Activated naive CD4-positive, alpha-beta T cell (primary cell): ENCODE results near the gene SLA2.
"Not testable (repeated sequence)": the region's sequence is repeated elsewhere in the genome, so short reads cannot be mapped to it uniquely, and the experiment has no call there.

Source experiments
- DNase-seq, 4 experiments: peaks; one replicate each; lab custom pipeline; 2025; lab: John Stamatoyannopoulos, UW

SLA2 gene

DNA sequence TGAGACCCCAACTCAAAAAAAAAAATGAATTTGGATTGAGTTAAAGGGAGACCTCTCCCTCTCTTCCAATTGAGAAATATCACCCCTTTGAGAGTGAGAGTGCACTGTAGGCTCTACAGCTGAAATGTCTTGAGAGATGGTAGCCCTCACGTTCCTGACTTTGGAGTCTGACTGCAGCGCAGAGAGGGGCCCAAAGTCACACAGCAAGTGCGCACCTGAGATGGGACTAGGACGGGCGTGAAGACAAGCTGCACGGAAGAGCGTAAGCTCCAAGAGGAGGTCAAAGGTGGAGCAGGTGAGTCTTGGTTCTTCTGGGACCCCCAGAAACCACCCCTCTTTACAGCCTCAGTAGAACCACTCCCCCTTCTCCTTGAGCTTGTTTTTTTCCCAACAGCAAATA, 643 bp downstream of the SLA2 start:
- DNase-seq: no peak

DNA sequence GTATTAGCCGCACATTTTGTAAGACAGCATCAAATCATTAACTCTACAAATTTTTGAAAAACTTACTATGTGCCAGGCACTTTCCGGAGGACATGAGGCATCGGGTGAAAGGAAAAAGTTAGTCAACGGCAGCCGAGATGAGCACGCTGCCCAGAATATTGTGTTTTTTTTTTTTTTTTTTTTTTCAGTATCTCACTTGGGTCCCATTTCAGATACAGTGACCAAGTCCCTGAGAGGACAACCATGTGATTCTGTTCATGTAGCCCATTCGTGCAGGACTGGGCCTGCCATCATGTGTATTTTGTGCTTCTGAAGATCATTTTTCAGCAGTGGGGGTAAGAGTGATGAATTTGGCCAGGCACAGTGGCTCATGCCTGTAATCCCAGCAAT, 1.3 kb downstream of the SLA2 start:
- DNase-seq: no peak

DNA sequence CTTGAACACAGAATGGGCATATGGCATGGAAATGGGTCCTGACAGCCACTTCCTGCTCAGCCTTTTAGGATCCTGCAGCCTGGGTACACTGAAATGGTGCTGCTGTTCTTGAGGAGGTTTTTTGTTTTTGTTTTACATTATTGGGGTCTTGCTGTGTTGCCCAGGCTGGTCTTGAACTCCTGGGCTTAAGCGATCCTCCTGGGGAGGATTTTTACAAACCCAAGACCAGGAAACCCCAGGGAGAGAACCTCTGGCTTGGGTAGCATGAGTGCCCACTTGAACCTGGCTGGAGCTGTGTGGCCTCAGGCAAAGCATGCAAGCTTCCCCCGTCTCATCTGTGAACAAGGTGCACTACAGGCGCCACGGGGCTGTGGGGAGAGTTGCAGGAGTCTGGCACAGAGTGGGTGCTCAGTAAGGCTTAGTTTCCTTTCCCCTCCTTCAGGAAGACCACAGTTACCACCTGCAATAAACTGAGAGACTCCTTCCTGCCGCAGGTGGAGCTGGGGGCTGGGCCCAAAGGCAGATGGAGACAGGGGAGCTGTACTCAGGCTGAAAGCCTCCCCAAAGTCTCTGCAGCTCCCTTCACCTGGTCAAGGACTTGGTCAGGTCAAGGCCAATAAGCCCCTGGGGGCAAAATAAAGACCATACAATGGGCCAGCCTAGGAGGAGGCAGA, 1.8 kb downstream of the SLA2 start:
- peak in 2 of 4 experiments; percentile 8 to 25 for DNase-seq

DNA sequence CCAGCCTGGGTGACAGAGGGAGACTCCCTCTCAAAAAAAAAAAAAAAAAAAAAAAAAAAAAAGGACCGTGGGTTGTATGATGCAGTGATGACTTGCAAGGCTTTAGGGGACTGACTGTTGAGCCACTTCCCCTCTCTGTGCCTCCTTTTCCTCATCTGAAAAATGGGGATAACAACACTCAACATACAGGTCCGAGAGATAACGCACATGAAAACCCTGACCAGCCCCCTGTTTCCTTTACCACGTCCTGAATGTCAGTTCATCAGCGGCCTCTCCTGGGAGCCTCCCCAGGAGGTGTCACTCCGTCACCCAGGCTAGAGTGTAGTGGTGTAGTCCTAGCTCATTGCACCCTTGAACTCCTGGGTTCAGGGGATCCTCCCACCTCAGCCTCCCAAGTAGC, 3.9 kb downstream of the SLA2 start:
- no peak for DNase-seq

DNA sequence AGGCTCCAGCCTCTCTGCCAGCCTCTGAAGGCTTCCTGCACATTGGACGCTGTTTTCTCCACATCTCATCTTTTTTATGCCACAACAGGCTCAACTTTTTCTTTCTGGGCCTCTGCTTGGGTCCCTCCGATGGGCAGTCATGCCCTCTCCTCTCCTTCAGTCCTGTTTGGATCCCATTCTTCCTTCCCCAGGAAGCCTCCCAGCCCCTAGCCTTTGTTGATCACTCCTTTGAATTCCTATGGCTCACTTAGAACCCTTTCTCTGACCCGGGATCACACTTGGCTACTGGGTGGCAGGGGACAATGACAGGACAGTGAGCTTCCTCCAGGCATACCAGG, 4.5 kb downstream of the SLA2 start:
- no peak for DNase-seq

DNA sequence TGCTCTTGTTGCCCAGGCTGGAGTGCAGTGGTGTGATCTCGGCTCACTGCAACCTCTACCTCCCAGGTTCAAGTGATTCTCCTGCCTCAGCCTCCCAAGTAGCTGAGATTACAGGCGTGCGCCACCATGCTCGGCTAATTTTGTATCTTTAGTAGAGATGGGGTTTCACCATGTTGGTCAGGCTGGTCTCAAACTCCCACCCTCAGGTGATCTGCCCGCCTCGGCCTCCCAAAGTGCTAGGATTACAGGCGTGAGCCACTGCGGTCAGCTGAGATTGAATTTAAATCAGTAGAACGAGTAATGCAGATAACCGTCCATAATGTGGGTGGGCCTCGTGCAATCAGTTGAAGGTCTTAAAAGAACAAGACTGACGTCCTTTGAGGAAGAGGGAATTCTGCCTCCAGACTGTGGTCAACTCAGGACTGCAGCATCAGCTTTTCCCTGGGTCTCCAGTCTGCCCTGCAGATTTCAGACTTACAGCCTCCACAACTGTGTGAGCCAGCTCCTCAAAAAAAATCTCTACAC, 7.1 kb downstream of the SLA2 start:
- DNase-seq: not testable (repeated sequence)

DNA sequence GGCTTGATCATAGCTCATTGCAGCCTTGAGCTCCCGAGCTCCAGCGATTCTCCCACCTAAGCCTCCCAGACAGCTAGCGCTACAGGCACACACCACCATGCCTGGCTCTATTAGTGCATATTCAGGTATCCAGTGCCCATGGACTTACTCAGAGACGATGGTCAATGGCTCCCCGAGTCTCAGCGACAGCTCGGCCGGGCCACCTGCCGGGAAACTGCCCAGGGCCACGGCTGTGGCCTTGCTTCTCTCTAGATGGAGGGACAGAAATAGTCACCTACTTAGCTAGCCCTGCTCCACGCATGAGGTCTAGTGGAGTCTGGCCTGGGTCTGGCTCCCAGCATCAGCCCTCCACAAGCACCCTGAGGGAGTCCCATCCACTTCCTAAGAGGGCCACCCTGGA, 11.7 kb downstream of the SLA2 start:
- no peak for DNase-seq

DNA sequence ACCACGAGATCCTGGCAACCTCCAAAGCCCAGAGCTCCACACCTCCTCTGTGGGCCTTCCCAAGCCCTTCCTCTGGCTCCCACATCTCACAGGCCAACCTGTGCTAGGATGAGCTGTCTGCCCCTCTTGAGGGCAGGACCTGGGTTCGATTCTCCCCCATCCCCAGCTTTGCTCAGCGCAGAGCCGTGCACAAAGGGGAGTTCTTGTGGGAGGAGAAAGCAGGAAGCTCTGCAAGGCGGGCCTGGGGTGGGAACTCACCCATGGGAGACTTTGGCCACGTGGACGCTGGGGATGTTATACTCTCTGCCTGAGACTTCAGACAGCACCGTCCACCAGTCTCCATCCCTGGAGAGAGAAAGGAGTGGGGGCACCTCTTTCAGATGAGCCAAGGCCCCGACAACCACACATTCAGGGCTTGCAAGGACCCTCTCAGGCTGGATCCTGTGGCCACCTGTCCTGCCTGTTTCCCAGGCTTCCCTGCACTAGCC, 12.7 kb downstream of the SLA2 start:
- DNase-seq: no peak

DNA sequence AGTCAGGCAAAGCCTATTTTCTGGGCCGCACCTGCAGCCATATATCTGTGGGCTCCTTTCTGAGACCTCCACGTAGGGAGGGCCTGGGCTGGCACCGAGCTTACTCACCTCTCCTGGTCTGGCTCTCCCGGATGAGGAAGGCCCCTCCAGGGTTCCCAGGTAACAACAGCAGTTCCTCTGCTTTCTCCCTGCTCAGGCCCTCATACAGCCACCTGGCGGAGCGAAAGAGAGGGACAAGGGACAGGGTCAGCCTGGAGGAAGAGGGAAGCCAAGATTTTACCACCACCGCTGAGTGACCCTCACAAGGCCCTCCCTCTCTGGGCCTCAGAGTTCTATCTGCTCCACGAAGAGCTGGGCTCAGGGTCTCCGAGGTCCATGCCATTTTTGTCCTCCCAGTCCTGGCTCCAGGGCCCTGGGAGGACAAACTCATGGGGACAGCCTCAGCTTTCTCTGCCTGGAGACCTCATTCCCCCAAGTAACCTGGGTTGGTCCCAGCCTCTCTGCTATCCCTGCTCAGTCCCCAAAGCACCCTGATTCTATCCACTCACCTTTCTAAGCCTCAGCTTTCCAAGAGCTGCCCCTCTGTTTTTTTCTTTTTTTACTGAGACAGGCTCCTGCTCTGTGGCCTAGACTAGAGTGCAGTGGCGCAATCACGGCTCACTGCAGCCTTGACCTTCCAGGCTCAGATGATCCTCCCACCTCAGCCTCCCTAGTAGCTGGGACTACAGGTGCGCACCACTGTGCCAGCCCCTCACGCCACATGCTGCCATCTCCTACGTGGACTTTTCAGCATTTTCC, 13.3 kb downstream of the SLA2 start:
- no peak for DNase-seq

DNA sequence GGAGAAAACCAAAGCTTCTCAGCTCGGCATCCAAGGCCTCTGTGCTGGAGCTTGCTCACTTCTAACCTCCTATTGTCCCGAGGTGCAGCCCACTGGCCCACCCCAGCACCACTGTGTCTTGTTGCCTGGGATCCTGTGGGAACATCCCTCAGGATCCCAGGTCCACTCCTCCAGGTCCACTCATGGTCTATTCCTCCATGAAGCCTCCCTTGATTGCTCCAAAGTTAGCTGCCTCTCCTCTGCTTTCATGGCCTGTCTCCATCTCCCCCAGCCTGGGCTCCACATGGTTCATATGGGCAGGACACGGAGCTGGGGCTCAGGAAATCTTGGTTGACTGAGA, 13.9 kb downstream of the SLA2 start:
- no peak for DNase-seq

DNA sequence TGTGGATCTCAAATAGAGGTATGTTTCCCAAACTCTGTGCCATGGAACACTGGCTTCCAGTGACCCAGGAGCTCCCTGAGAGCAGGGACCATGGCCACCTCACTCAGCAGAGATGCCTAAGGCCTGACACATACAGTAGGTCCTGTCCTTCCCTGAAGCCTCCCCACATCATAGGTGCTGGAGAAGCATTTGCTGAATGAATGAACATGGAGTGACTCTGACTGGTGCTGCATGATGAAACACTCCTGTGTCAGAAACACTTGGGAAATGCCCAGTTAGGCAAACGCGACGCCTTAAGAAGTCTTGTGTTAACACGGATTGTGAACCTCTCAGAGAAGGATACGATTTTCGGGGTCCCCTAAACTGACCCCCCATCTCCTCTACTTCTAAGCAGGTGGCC, 14.3 kb downstream of the SLA2 start:
- no peak for DNase-seq

DNA sequence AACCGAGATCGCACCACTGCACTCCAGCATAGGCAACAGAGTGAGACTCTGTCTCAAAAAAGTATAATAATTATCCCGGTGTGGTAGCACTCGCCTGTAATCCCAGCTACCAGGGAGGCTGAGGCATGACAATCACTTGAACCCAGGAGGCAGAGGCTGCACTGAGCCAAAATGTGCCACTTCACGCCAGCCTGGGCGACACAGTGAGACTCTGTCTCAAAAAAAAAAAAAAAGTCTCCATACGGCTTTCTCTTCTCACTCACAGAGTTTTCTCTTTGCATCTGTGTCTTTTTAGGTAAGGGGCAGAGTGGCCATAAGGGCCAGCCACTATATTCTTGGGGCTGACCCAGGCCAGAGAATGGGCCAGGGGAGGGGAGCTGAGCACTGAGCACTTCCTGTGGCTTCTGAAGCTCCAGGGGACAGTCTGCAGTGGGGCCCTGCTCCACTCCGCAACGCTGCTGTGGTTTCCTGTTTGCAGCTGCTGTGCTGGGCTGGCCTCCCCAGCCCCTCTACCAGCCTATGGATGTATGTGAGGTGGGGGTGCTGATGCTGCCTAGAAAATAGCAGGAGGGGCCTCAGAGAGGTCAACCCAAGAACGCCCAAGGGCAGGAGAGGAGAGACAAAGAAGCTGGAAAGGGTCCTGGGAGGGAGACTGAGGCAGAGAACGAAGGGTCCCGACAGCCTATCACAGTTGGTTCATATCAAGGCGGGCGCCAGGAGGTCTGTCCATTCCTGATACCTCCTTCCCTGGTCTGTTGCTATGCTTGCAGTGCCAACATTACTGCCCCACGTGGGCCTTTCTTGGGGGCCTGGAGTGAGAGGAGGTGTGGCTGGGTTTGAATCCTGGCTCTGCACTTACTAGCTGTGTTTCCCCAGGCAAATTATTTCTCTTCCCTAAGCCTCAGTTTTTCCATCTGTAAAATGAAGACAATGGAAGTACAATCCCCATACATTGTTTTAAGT, 16.0 kb downstream of the SLA2 start:
- peak in 1 of 4 experiments; percentile 24 for DNase-seq

DNA sequence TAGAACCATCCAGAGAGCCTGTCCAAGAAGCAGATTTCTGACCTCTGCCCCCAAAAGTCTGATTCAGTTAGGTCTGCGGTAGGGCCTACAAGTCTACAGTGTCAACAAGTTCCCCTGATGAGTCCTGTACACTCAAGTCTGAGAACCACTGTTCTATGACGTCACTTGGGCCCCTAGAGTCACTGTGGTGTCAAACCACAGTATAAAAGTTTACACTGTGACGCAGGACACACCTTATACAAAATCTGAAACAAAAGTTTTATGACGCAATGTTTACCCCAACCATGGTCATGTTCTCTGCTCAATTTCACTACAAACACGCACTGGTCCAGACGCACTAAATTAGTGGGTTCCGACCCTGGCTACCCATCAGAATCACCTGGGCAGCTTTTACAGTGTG, 17.9 kb downstream of the SLA2 start:
- no peak for DNase-seq

DNA sequence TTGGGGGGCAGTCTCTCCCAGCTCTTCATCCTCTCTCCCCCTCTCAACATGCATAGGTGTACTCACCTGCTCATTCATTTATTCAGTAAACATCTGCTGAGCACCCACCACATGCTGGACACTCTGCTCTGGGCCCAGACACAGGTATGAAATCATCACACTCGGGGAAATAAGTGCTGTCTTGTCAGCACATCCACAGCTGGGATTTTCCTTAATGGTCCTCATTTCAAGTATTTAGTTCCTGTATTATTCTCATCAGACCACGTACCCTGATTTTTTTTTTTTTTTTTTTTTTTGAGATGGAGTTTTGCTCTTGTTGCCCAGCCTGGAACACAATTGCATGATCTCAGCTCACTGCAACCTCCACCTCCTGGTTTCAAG, 21.1 kb downstream of the SLA2 start:
- no peak for DNase-seq

DNA sequence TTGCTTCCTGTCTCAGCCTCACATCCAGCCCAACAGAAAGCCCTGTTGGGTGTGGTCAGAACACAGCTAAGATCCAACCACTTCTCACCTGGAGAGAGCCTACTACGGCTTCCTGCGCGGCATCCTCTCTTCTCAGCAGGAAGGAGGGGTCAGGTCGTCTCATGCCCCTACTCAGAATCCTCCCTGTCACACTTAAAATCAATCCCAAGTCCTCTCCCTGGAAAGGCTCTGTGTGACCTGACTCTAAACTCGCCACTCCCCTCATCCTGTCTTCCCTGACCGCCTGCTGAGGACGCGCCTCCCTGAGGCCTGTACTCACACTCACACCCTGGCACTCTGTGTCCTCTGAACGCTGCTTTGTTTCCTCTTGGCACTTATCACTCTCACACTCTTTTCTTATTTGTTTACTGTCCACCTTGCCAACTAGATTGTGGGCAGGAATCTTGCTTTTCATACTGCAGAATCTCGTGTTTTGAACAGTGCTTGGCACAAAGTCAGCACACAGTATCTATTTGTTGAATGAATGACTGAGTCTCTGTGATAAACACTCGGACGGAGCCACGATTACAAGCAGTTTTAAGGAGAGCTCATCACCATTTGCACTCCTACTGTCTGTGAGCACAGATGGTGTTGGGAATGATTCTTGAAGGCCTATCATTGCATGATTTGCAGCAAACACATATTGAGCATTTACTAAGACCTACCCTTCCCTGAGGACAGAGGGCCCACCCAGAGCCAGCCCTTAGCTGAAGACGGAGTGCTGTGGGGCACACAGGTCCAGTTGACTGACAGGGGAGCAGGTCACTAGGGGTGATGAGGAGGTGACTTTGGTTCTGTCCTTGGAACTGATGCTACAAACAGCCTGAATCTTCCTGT, 21.7 kb downstream of the SLA2 start:
- DNase-seq: no peak

DNA sequence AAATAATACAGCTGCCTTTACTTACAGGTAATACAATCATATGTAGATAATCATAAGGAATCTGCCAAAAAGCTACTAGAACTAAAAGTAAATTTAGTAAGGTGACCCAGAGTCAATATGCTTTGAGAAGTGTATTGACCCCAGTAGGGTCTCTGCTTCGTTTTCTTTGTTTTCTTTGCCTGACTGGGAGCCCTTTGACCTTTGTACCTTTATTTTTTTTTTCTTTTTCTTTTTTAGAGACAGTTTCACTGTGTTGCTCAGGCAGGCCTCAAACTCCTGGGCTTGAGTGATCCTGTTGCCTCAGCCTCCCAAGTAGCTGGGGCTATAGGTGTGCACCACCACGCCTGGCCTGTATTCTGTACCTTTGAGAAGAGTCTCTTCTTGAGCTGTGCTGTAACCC, 22.6 kb downstream of the SLA2 start:
- no peak for DNase-seq

DNA sequence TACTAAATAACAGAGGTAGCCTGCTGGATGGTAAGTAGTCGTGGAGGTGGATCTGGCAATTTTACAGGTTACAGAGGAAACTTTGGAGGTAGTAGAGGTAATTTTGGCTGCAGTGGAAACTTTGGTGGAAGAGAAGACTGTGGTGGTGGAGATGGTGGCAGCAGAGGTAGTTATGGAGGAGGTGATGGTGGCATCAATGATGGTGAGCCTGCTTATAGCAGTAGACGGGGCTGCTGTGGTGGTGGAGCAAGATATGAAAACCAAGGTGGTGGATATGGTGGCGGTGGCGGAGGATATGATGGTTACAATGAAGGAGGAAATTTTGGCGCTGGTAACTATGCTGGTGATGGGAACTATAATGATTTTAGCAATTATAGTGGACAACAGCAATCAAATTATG, 25.1 kb downstream of the SLA2 start:
- DNase-seq: no peak

DNA sequence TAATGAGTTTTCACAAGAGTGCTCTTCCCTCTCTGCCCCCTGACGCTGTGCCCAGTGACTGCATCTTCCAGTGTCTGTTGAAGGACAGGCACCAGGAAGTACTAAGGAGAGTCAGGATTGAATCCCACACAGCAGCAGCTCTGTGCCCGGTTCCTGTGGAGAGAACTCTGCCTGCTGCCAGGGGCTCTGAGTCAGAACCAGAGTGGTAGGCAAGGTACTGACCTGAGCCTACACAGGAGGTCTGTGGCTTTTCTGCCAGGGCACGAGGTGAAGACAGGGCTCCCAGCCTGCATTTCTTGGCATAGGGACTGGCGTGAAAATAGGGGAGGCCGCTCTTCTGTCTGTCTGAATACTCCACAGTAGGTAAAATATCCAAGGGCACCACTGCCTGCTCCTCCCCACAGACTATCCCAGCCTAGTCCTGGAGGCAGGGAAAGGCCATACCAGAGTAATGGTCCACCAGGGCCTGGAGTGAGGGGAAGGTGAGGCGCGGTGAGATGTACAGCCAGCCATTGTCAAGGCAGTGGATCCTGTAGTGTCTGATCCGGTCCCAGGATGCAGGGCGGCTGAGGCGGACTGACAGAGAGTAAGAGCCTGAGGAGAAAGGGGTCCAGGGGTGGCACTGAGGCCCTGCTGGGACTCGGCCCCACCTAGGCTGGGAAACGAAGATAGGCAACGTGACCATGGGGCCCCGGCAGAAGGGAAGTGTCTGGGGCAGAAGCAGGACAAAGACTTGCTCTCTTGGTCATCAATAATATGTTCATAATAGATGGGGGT, 31.0 kb downstream of the SLA2 start:
- DNase-seq: no peak

DNA sequence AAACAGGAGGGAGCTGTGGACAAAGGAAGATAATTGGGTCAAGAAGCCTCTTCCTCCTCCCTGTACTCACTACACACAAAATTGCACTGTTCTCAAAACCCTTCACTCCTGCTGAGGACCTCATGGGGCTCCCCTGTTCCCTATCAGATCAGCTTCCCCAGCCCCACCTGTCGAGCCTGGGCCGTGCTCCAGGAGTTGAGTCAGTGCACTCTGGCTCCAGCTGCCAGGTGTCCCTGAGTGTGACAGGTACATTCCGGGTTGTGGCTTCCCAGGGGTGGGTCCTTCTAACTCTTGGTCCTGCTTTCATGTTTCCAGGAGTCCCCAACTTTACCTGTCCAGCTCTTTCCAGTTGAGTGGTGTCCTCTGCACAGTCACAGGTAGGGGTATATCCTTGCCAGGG, 32.0 kb downstream of the SLA2 start:
- DNase-seq: no peak

DNA sequence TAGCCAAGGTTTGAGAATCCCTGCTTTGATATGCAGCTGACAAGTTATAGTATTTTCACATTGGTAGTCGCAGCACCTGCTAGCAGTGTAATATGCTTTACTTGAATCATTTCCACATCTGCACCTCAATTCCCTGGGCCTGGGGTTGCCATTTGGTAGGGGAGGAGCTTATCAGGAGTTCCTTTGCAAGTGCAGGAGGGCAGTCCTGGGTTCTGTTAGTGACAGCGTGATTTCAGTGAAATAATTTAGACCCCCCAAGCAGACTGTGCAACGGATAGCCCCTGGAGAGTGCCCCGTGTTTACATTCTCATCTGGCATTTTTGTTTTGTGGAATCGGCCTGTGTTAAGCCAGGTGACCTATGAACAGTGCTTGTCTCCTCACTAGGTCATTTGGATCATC, 34.4 kb downstream of the SLA2 start:
- no peak for DNase-seq

DNA sequence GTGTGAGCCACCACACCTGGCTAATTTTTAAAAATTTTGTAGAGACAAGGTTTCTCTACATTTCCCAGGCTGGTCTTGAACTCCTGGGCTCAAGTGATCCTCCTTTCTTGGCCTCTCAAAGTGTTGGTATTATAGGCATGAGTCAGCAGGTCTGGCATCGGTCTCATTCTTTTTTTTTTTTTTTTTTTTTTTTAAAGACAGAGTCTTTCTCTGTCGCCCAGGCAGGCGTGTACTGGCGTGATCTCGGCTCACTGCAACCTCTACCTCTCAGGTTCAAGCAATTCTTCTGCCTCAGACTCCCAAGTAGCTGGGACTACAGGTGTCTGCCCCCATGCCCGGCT, 37.6 kb downstream of the SLA2 start:
- DNase-seq: not testable (repeated sequence)
